Measurements from ENCODE around the gene ZNF692. TPM values are rescaled to one million over a fixed set of nuclear protein-coding genes. Genes with fewer than 3 reads are reported as not detected.
A peak's percentile ranks its signal among the peaks of the same experiment; 100 is the strongest.

The ZNF692 gene
- total RNA-seq, 1 experiment from 2014 or later = 40.1 TPM

DNA sequence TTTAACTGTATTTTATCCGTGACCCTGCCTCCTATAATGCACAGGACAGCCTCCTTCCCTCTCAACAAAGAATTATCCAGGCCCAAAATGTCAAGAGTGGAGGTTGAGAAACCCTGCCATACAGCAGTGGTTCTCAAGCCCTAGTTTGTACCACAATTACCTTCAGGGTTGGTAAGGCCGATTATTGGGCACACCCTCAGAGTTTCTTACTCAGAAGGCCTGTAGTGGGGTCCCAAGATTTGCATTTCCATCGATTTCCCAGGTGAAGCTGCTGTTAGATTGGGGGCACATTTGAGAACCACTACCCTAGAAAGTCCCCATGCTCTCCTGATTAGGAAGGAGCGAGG lies 46.8 kb upstream of the ZNF692 start:
- peaks cover 8 to 15% (median 10%) of the 10 kb centered on the region in 3 experiments for H3K36me3 Mint-ChIP-seq (ENCODE audit: insufficient read depth in 1 of 3, low read depth in 3 of 3)
- Histone ChIP-seq H3K27me3 (ENCODE audit: insufficient read depth, low read length) (no peaks in the 10 kb centered on the region), H4K91ac (ENCODE audit: insufficient read length, low read depth, low read length) (no peak overlapping the region), H2AFZ (ENCODE audit: low read length) (peak overlapping the region; percentile 53), H2BK120ac (ENCODE audit: low read depth, low read length, poor library complexity, severe bottlenecking) (no peak overlapping the region), H3K4me2 (ENCODE audit: insufficient read depth, insufficient read length, low read length) (peak overlapping the region; percentile 48), H3K23ac (ENCODE audit: insufficient read length, low read depth, low read length) (no peak overlapping the region), H3K79me1 (ENCODE audit: insufficient read depth, low read depth, low read length, poor library complexity, severe bottlenecking) (no peaks in the 10 kb centered on the region), H3T11ph (ENCODE audit: low read length) (no peak overlapping the region), H4K20me1 (ENCODE audit: control insufficient read depth, insufficient read depth, insufficient read length) (no peaks in the 10 kb centered on the region), H2BK12ac (ENCODE audit: insufficient read length, low read depth, low read length) (peak overlapping the region; percentile 50), H2BK5ac (ENCODE audit: insufficient read length, low read length) (no peak overlapping the region), H3K18ac (ENCODE audit: insufficient read length, low read depth, low read length) (peak overlapping the region; percentile 87), H2BK15ac (ENCODE audit: low read depth, low read length) (no peak overlapping the region), H2AK5ac (ENCODE audit: insufficient read length, low read length) (no peak overlapping the region), H4K8ac (replicated peaks; ENCODE audit: insufficient read length, low read depth, low read length) (no peak overlapping the region), H3K56ac (ENCODE audit: insufficient read length, low read depth, low read length) (no peak overlapping the region), H2BK20ac (ENCODE audit: low read depth, low read length, poor library complexity, severe bottlenecking) (no peak overlapping the region), H3K9ac (ENCODE audit: extremely low read depth, insufficient read length, low read length) (peak overlapping the region; percentile 93), H4K5ac (ENCODE audit: insufficient read length, low read depth, low read length) (peak overlapping the region; percentile 69), H3K79me2 (ENCODE audit: insufficient read depth, low read length) (no peaks in the 10 kb centered on the region; the same call in 1 of the 2 replicates), H3K4ac (ENCODE audit: low read depth, low read length) (no peak overlapping the region), H3K23me2 (ENCODE audit: insufficient read length, low read depth, low read length, poor library complexity, severe bottlenecking) (peaks cover 10% of the 10 kb centered on the region), H3K4me1 (ENCODE audit: insufficient read depth, low read length) (peaks cover 8% of the 10 kb centered on the region), H3K9me3 (ENCODE audit: control insufficient read depth, low read depth, low read length) (no peaks in the 10 kb centered on the region), H3K14ac (ENCODE audit: insufficient read depth, low read length) (peak overlapping the region; percentile 74; the same call in 1 of the 2 replicates), H3K27ac (ENCODE audit: insufficient read length, low read depth, low read length) (peak overlapping the region; percentile 52)
- peak overlapping the region; percentile 96 for H3K4me3 Mint-ChIP-seq
- H3K27ac Mint-ChIP-seq = peak overlapping the region; percentile 82 to 96 (median 91)
- no peaks in the 10 kb centered on the region; a peak in 2 of 5 replicates for H3K9me3 Mint-ChIP-seq
- no CpG with 5 or more reads among the region's 4 CpGs for WGBS (ENCODE audit: extremely low coverage, insufficient read length, low lambda C conversion rate)
- peaks cover 8% of the 10 kb centered on the region; the same call in 1 of the 2 replicates for H3K27me3 Mint-ChIP-seq (ENCODE audit: low read depth)
- DNase-seq = no peak
- TF ChIP-seq CTCF (conservative IDR thresholded peaks at IDR 0.05) = no peak
- H3K4me1 Mint-ChIP-seq = peaks cover 36 to 37% of the 10 kb centered on the region in 2 experiments

All from H9 (cell line).